H1 (cell line): ENCODE results near the gene CCNJ. TPM values are rescaled to one million over a fixed set of nuclear protein-coding genes. Genes with fewer than 3 reads are reported as not detected.
A peak's percentile ranks its signal among the peaks of the same experiment; 100 is the strongest.

Experiments used
- CTCF ChIA-PET: fragments of 300-600 bp; sonication (Branson Sonifier 250); formaldehyde crosslinking; loops from one replicate; lab custom pipeline; 2021; ENCODE audit not compliant: partially characterized antibody; lab: Charles Lee
- POLR2A ChIA-PET: fragments of 300-600 bp; sonication (Branson Sonifier 250); formaldehyde crosslinking; loops from one replicate; lab custom pipeline; 2021; ENCODE audit warnings: inconsistent platforms; ENCODE audit not compliant: partially characterized antibody; lab: Charles Lee
- DNase-seq, 2 experiments: peaks; one replicate each; pipeline versions ENCODE4 v3.0.0 to v3.0.0-alpha.2; 2010 to 2022; ENCODE audit warnings: low spot score in 2 of 2, low read depth in 1 of 2, mixed read lengths in 1 of 2
- FAIRE-seq: peaks from 2 replicates; lab custom pipeline; 2011; peaks lifted over from hg19 to GRCh38; lab: Jason Lieb, UNC
- H2AFZ ChIP-seq: 2 replicates; pipeline ENCODE4 v1.8.1; 2012; ENCODE audit warnings: low read length, inconsistent platforms
- H2AK5ac ChIP-seq: 2 replicates; pipeline ENCODE4 v1.6.1; 2013; ENCODE audit warnings: low read depth, low read length
- H2BK120ac ChIP-seq: replicated peaks from 2 replicates; pipeline ENCODE3; 2013; ENCODE audit warnings: low read depth, low read length, inconsistent platforms
- H2BK12ac ChIP-seq: 2 replicates; pipeline ENCODE4 v1.6.1; 2013; ENCODE audit warnings: low read depth, low read length
- H2BK15ac ChIP-seq: 2 replicates; pipeline ENCODE4 v1.6.1; 2013; ENCODE audit warnings: low read length
- H2BK20ac ChIP-seq: 2 replicates; pipeline ENCODE4 v1.6.1; 2013; ENCODE audit warnings: low read length
- H2BK5ac ChIP-seq: 2 replicates; pipeline ENCODE4 v1.6.1; 2013; ENCODE audit warnings: low read depth, low read length
- H3K14ac ChIP-seq: 2 replicates; pipeline ENCODE4 v1.6.1; 2013; ENCODE audit warnings: inconsistent platforms; ENCODE audit not compliant: insufficient read length
- H3K18ac ChIP-seq: 2 replicates; pipeline ENCODE4 v1.6.1; 2013; ENCODE audit warnings: low read length; ENCODE audit errors: extremely low read depth
- H3K23ac ChIP-seq: 2 replicates; pipeline ENCODE4 v1.6.1; 2013; ENCODE audit warnings: inconsistent platforms; ENCODE audit not compliant: insufficient read length
- H3K23me2 ChIP-seq: 2 replicates; pipeline ENCODE4 v1.6.1; 2013; ENCODE audit warnings: low read depth, low read length
- H3K27ac ChIP-seq: 2 replicates; pipeline ENCODE4 v1.6.1; 2011; ENCODE audit warnings: low read depth, low read length, inconsistent platforms
- H3K27me3 ChIP-seq, 4 experiments: replicated peaks in 1 of 4; 1 replicate in 1 of 4; 2 replicates in 3 of 4; pipeline versions ENCODE4 v1.6.1 to v1.8.1; 2011 to 2013; ENCODE audit warnings: low read length in 3 of 4, mild to moderate bottlenecking in 3 of 4, inconsistent platforms in 2 of 4, mixed read lengths in 2 of 4, moderate library complexity in 1 of 4; ENCODE audit not compliant: control insufficient read depth in 3 of 4, insufficient read depth in 3 of 4; ENCODE audit errors: extremely low read depth in 1 of 4
- H3K36me3 ChIP-seq, 4 experiments: 2 replicates each; pipeline versions ENCODE4 v1.6.1 to v1.8.1; 2011 to 2013; ENCODE audit warnings: mild to moderate bottlenecking in 4 of 4, low read length in 3 of 4, moderate library complexity in 2 of 4, control low read depth in 1 of 4, inconsistent platforms in 1 of 4; ENCODE audit not compliant: insufficient read depth in 4 of 4, control insufficient read depth in 2 of 4
- H3K4ac ChIP-seq: replicated peaks from 2 replicates; pipeline ENCODE3; 2013; ENCODE audit warnings: low read length, low read depth, mixed read lengths, inconsistent platforms; ENCODE audit not compliant: insufficient read length
- H3K4me1 ChIP-seq, 4 experiments: replicated peaks in 1 of 4; 1 replicate in 1 of 4; 2 replicates in 3 of 4; pipeline versions ENCODE4 v1.6.1 to v1.8.1; 2011 to 2013; ENCODE audit warnings: low read length in 3 of 4, inconsistent platforms in 2 of 4, mixed read lengths in 1 of 4; ENCODE audit not compliant: insufficient read depth in 4 of 4, control insufficient read depth in 3 of 4
- H3K4me2 ChIP-seq, 2 experiments: 2 replicates each; pipeline versions ENCODE4 v1.6.1 to v1.8.1; 2011 to 2013; ENCODE audit warnings: low read depth in 2 of 2, low read length in 2 of 2, control low read depth in 1 of 2, inconsistent platforms in 1 of 2, mild to moderate bottlenecking in 1 of 2; ENCODE audit not compliant: insufficient read depth in 1 of 2
- H3K4me3 ChIP-seq, 4 experiments: fragments of 200-600, 300-600 bp in 1 of 4; sonication (generic), shearing (Covaris generic), sonication (Bioruptor Twin) in 1 of 4; 2 replicates each; pipeline versions ENCODE4 v1.5.1 to v1.8.1; 2011 to 2016; ENCODE audit warnings: low read length in 4 of 4, low read depth in 3 of 4, control low read depth in 2 of 4, inconsistent platforms in 2 of 4, mild to moderate bottlenecking in 2 of 4, mixed read lengths in 1 of 4, moderate library complexity in 1 of 4; ENCODE audit not compliant: insufficient read depth in 2 of 4; ENCODE audit errors: extremely low read depth in 1 of 4
- H3K56ac ChIP-seq: replicated peaks from 2 replicates; pipeline ENCODE3; 2013; ENCODE audit warnings: low read depth, mild to moderate bottlenecking, mixed read lengths, low read length, inconsistent platforms; ENCODE audit not compliant: insufficient read length
- H3K79me1 ChIP-seq: 2 replicates; pipeline ENCODE4 v1.6.1; 2013; ENCODE audit warnings: low read depth, low read length, control low read depth
- H3K79me2 ChIP-seq, 2 experiments: 2 replicates each; pipeline versions ENCODE4 v1.6.1 to v1.8.1; 2012 to 2013; ENCODE audit warnings: low read length in 2 of 2, mild to moderate bottlenecking in 2 of 2, inconsistent platforms in 1 of 2; ENCODE audit not compliant: insufficient read depth in 2 of 2, control insufficient read depth in 1 of 2
- H3K9ac ChIP-seq, 4 experiments: replicated peaks in 1 of 4; 1 replicate in 1 of 4; 2 replicates in 3 of 4; pipeline versions ENCODE4 v1.6.1 to v1.8.1; 2011 to 2013; ENCODE audit warnings: low read depth in 3 of 4, low read length in 3 of 4, control low read depth in 2 of 4, mild to moderate bottlenecking in 2 of 4, moderate library complexity in 2 of 4, inconsistent platforms in 1 of 4; ENCODE audit errors: extremely low read depth in 1 of 4
- H3K9me3 ChIP-seq, 2 experiments: 2 replicates each; pipeline versions ENCODE4 v1.6.1 to v1.8.1; 2012 to 2013; ENCODE audit warnings: mild to moderate bottlenecking in 2 of 2, moderate library complexity in 2 of 2, control low read depth in 1 of 2, inconsistent platforms in 1 of 2, low read depth in 1 of 2, low read length in 1 of 2, mixed read lengths in 1 of 2; ENCODE audit not compliant: insufficient read depth in 2 of 2
- H4K20me1 ChIP-seq, 2 experiments: replicated peaks in 1 of 2; 2 replicates each; pipeline versions ENCODE3 to v1.8.1; 2011 to 2013; ENCODE audit warnings: inconsistent platforms in 2 of 2, low read length in 2 of 2, mild to moderate bottlenecking in 1 of 2; ENCODE audit not compliant: insufficient read depth in 2 of 2, control insufficient read depth in 1 of 2
- H4K5ac ChIP-seq: 2 replicates; pipeline ENCODE4 v1.6.1; 2013; ENCODE audit warnings: low read length, low read depth, mixed read lengths, inconsistent platforms; ENCODE audit not compliant: insufficient read length
- H4K8ac ChIP-seq: 2 replicates; pipeline ENCODE4 v1.8.0; 2013; ENCODE audit warnings: mild to moderate bottlenecking, moderate library complexity, low read length, inconsistent platforms; ENCODE audit not compliant: insufficient read depth; ENCODE audit errors: extremely low read depth
- H4K91ac ChIP-seq: replicated peaks from 2 replicates; pipeline ENCODE3; 2013; ENCODE audit warnings: low read length, mixed read lengths, inconsistent platforms; ENCODE audit not compliant: insufficient read length
- JUN ChIP-seq: IDR thresholded peaks from 2 replicates; pipeline ENCODE4 v1.6.1; 2011; ENCODE audit warnings: low read depth, mild to moderate bottlenecking, improper control_type of control experiment, low read length
- JUND ChIP-seq: IDR thresholded peaks from 2 replicates; pipeline ENCODE4 v1.6.1; 2011; ENCODE audit warnings: mild to moderate bottlenecking, improper control_type of control experiment, low read length
- POLR2A ChIP-seq, 2 experiments: IDR thresholded peaks; 1 replicate in 1 of 2; 2 replicates in 1 of 2; pipeline ENCODE4 v1.6.1; 2011; ENCODE audit warnings: low read depth in 2 of 2, low read length in 2 of 2, mild to moderate bottlenecking in 2 of 2; ENCODE audit errors: control extremely low read depth in 1 of 2
- WGBS, 2 experiments: shearing (Covaris generic) in 1 of 2; methylation state at CpG; one replicate each; pipeline versions ENCODE4 v1.1.6 to v1.1.7; 2013 to 2015; ENCODE audit warnings: low lambda C conversion rate in 2 of 2, mixed read lengths in 2 of 2, inconsistent platforms in 1 of 2, low coverage in 1 of 2, missing lambda C conversion rate in 1 of 2; ENCODE audit not compliant: insufficient replicate concordance in 2 of 2, insufficient coverage in 1 of 2, insufficient read length in 1 of 2; ENCODE audit errors: extremely low coverage in 1 of 2, missing lambda C conversion rate in 1 of 2; 5-methylcytosine and 5-hydroxymethylcytosine counted together
- polyA plus RNA-seq, 7 experiments: library from polyadenylated mRNA; depleted of rRNA in 3 of 7; stranded (reverse) in 5 of 7; unstranded in 2 of 7; fragments of >200 nt in 5 of 7; fragments of 200-250 nt in 2 of 7; gene quantifications; 1 replicate in 5 of 7; 2 replicates in 1 of 7; 4 replicates in 1 of 7; pipeline versions ENCODE4 v1.2.1 to v1.2.3, GENCODE V29; 2011 to 2013; ENCODE audit warnings: missing spikeins in 2 of 7, mixed read lengths in 2 of 7
- total RNA-seq: library from RNA; stranded (reverse); fragmentation: NEBNext Ultra II Directional; extraction: Animal tissue kit (Norgen Biotek cat#: 25700); gene quantifications from 2 replicates; pipeline ENCODE4 v1.2.1, GENCODE V29; 2021

Gene CCNJ
- total and polyA plus RNA-seq, 2 of the 8 experiments (the other 6 are each of a cell fraction or from before 2014, with no cell fraction given): 31.4 to 34.7 TPM

DNA sequence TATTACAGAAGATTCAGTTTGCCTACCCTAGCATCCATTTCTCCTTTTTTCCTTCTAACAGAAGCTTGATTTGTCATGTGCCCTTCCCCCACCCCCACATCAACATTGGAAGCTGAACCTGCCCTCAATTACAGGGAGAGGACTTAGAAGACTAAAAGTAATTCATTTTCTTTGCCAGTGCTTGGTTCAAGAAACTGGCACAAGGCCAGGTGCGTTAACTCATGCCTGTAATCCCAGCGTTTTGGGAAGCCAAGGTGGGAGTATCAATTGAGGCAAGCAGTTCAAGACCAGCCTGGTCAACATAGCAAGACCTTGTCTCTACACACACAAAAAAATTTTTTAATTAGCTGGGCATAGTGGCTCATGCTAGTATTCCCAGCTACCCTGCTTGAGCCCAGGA is 32.6 kb downstream of the CCNJ start:
- Histone ChIP-seq H3K4me2 (no peak overlapping the region), H4K91ac (no peak overlapping the region), H3K23ac (no peak overlapping the region), H3K4ac (no peak overlapping the region), H4K8ac (no peak overlapping the region), H3K23me2 (no peaks in the 10 kb centered on the region), H3K27me3 (no peaks in the 10 kb centered on the region), H4K5ac (no peak overlapping the region), H3K27ac (no peak overlapping the region), H3K9me3 (no peaks in the 10 kb centered on the region), H3K79me2 (no peaks in the 10 kb centered on the region), H3K18ac (no peak overlapping the region), H2AK5ac (0 out of 2 replicates have a peak overlapping the region, but pooled peaks have one; percentile 46), H3K4me3 (no peak overlapping the region), H3K4me1 (peaks cover 0 to 4% (median 0%) of the 10 kb centered on the region in 4 experiments; a peak in 2 of 7 replicates), H3K79me1 (no peaks in the 10 kb centered on the region), H3K14ac (no peak overlapping the region), H2BK120ac (no peak overlapping the region), H3K36me3 (no peaks in the 10 kb centered on the region), H2BK20ac (no peak overlapping the region), H2BK12ac (no peak overlapping the region), H2BK5ac (no peak overlapping the region), H4K20me1 (no peaks in the 10 kb centered on the region), H3K56ac (no peak overlapping the region), H2AFZ (peak overlapping the region; percentile 70), H2BK15ac (no peak overlapping the region), H3K9ac (no peak overlapping the region)
- no peak for FAIRE-seq
- CTCF ChIA-PET: interaction anchor here (1.1 to 2.3 kb wide), 3 partner anchors 12 to 211 kb away, joined by 3 to 7 read pairs (median 7); no protein-coding TSS in a partner anchor
- WGBS, 2 experiments: 87% methylated on average over 2 of the region's 2 CpGs; no CpG with 5 or more reads in 1 of the 2 experiments
- DNase-seq: no peak
- POLR2A ChIA-PET: interaction anchor here (3.5 kb wide), 1 partner anchor 54 kb away, joined by 14 read pairs; the partner anchor contains the start of gene ZNF518A
- no peak for TF ChIP-seq JUN
- TF ChIP-seq POLR2A (IDR thresholded peaks at IDR 0.05; ENCODE audit: control extremely low read depth in 1 of 2, low read depth in 2 of 2, low read length in 2 of 2): no peak
- TF ChIP-seq JUND: no peak
